Liver (tissue), 9 donors: ENCODE data around the gene DTYMK. TPM values are rescaled to one million over a fixed set of nuclear protein-coding genes. Genes with fewer than 3 reads are reported as not detected.

Source experiments
- DNase-seq: peaks from one replicate; pipeline ENCODE4 v3.0.0-alpha.2; 2017; ENCODE audit warnings: low spot score
- H3K27ac ChIP-seq, 2 donors: one replicate each; pipeline ENCODE4 v1.7.0; 2013; ENCODE audit warnings: inconsistent platforms in 2 of 2, low read length in 2 of 2, control low read depth in 1 of 2, low read depth in 1 of 2, mild to moderate bottlenecking in 1 of 2
- H3K27me3 ChIP-seq, 4 donors: one replicate each; pipeline versions ENCODE4 v1.6.1 to v1.7.0; 2013; ENCODE audit warnings: low read length in 3 of 4, inconsistent platforms in 1 of 4, mild to moderate bottlenecking in 1 of 4, moderate library complexity in 1 of 4; ENCODE audit not compliant: control insufficient read depth in 4 of 4, insufficient read depth in 4 of 4
- H3K36me3 ChIP-seq, 4 donors: one replicate each; pipeline versions ENCODE4 v1.6.1 to v1.7.0; 2013; ENCODE audit warnings: low read length in 3 of 4, mild to moderate bottlenecking in 3 of 4, low read depth in 1 of 4, moderate library complexity in 1 of 4; ENCODE audit not compliant: control insufficient read depth in 4 of 4, insufficient read depth in 3 of 4
- H3K4me1 ChIP-seq, 4 donors: one replicate each; pipeline versions ENCODE4 v1.6.1 to v1.7.0; 2013; ENCODE audit warnings: low read length in 3 of 4, mild to moderate bottlenecking in 3 of 4, moderate library complexity in 1 of 4; ENCODE audit not compliant: control insufficient read depth in 4 of 4, insufficient read depth in 4 of 4
- H3K4me3 ChIP-seq, 3 donors: one replicate each; pipeline versions ENCODE4 v1.6.1 to v1.7.0; 2013; ENCODE audit warnings: low read length in 3 of 3, control low read depth in 1 of 3, low read depth in 1 of 3, mild to moderate bottlenecking in 1 of 3
- H3K9ac ChIP-seq, 2 donors: one replicate each; pipeline ENCODE4 v1.7.0; 2013; ENCODE audit warnings: low read length in 2 of 2, mild to moderate bottlenecking in 2 of 2, moderate library complexity in 2 of 2, control low read depth in 1 of 2, low read depth in 1 of 2
- H3K9me3 ChIP-seq, 4 donors: one replicate each; pipeline versions ENCODE4 v1.6.1 to v1.7.0; 2013; ENCODE audit warnings: low read length in 3 of 4; ENCODE audit not compliant: control insufficient read depth in 4 of 4
- ATF3 ChIP-seq: IDR thresholded peaks from 2 replicates; pipeline ENCODE4 v1.6.1; 2016; ENCODE audit warnings: antibody characterized with exemption
- CTCF ChIP-seq: fragments of 150-350 bp; IDR thresholded peaks from 2 replicates; pipeline ENCODE4 v1.5.1; 2017; ENCODE audit warnings: improper control_type of control experiment, low read depth, low read length; ENCODE audit not compliant: missing input control
- EGR1 ChIP-seq, 2 donors: IDR thresholded peaks; 2 replicates each; pipeline ENCODE4 v1.6.1; 2016 to 2018; ENCODE audit warnings: antibody characterized with exemption in 2 of 2, low read depth in 2 of 2
- FOXA1 ChIP-seq: IDR thresholded peaks from 2 replicates; pipeline ENCODE4 v1.6.1; 2016; ENCODE audit warnings: antibody characterized with exemption
- FOXA2 ChIP-seq: IDR thresholded peaks from 2 replicates; pipeline ENCODE4 v1.6.1; 2016; ENCODE audit warnings: antibody characterized with exemption
- GABPA ChIP-seq, 2 donors: IDR thresholded peaks in 1 of 2; conservative IDR thresholded peaks in 1 of 2; 2 replicates each; pipeline ENCODE4 v1.6.1; 2016; ENCODE audit warnings: antibody characterized with exemption in 2 of 2, mild to moderate bottlenecking in 1 of 2, moderate library complexity in 1 of 2
- HNF4A ChIP-seq, 2 donors: conservative IDR thresholded peaks; 2 replicates each; pipeline ENCODE4 v1.6.1; 2016; ENCODE audit warnings: antibody characterized with exemption in 2 of 2, mild to moderate bottlenecking in 2 of 2
- HNF4G ChIP-seq: IDR thresholded peaks from 2 replicates; pipeline ENCODE4 v1.6.1; 2016; ENCODE audit warnings: antibody characterized with exemption
- JUND ChIP-seq, 2 donors: IDR thresholded peaks; 2 replicates each; pipeline ENCODE4 v1.6.1; 2016; ENCODE audit warnings: antibody characterized with exemption in 2 of 2
- MAX ChIP-seq: IDR thresholded peaks from 2 replicates; pipeline ENCODE4 v1.6.1; 2016; ENCODE audit warnings: antibody characterized with exemption
- NR2F2 ChIP-seq: IDR thresholded peaks from 2 replicates; pipeline ENCODE4 v1.6.1; 2016; ENCODE audit warnings: antibody characterized with exemption
- RAD21 ChIP-seq, 2 donors: IDR thresholded peaks; 2 replicates each; pipeline ENCODE4 v1.6.1; 2016; ENCODE audit warnings: antibody characterized with exemption in 2 of 2, mild to moderate bottlenecking in 2 of 2
- REST ChIP-seq: IDR thresholded peaks from 2 replicates; pipeline ENCODE4 v1.6.1; 2016; ENCODE audit warnings: antibody characterized with exemption, mild to moderate bottlenecking
- RXRA ChIP-seq, 2 donors: IDR thresholded peaks; 2 replicates each; pipeline ENCODE4 v1.6.1; 2017 to 2018; ENCODE audit warnings: antibody characterized with exemption in 2 of 2, mild to moderate bottlenecking in 1 of 2
- SP1 ChIP-seq: IDR thresholded peaks from 2 replicates; pipeline ENCODE4 v1.6.1; 2018; ENCODE audit warnings: antibody characterized with exemption, mild to moderate bottlenecking
- TAF1 ChIP-seq: conservative IDR thresholded peaks from 2 replicates; pipeline ENCODE4 v1.6.1; 2016; ENCODE audit warnings: antibody characterized with exemption, mild to moderate bottlenecking
- YY1 ChIP-seq: IDR thresholded peaks from 2 replicates; pipeline ENCODE4 v1.6.1; 2016; ENCODE audit warnings: antibody characterized with exemption, mild to moderate bottlenecking
- ZBTB33 ChIP-seq: IDR thresholded peaks from 2 replicates; pipeline ENCODE4 v1.6.1; 2016; ENCODE audit warnings: antibody characterized with exemption
- WGBS: extraction: QIAGEN DNeasy Blood & Tissue Kit; methylation state at CpG from one replicate; pipeline ENCODE4 v1.1.7; 2013; 5-methylcytosine and 5-hydroxymethylcytosine counted together
- polyA plus RNA-seq, 2 donors: library from polyadenylated mRNA; stranded (reverse) in 1 of 2; unstranded in 1 of 2; fragments of 200-250 nt in 1 of 2; fragments of >200 nt in 1 of 2; fragmentation: Nextera tagmentation in 1 of 2; extraction: Ambion mirVana in 1 of 2; gene quantifications; one replicate each; pipeline versions ENCODE4 v1.2.1 to v1.2.3, GENCODE V29; 2013 to 2015
- total RNA-seq, 2 donors: library from RNA; depleted of rRNA; stranded (reverse); fragments of >200 nt; gene quantifications; one replicate each; pipeline ENCODE4 v1.2.3, GENCODE V29; 2014
- donor health status: healthy.
- donor health status: healthy.
- donor health status: healthy.
- donor health status: healthy.
- donor health status: healthy.

Gene DTYMK
- total and polyA plus RNA-seq, 4 donors: 5.5 to 17.7 (median 14.5) TPM

GRCh38 chr2:241641631-241642030 lies 45.0 kb downstream of the DTYMK start:
- TF ChIP-seq JUND (IDR thresholded peaks at IDR 0.05): no peak
- no peak for TF ChIP-seq GABPA (IDR thresholded peaks at IDR 0.05 in 1 of 2, conservative IDR thresholded peaks at IDR 0.05 in 1 of 2)
- no peak for TF ChIP-seq TAF1
- no peak for TF ChIP-seq MAX
- no peak for TF ChIP-seq FOXA1
- no peak for TF ChIP-seq RXRA (IDR thresholded peaks at IDR 0.05)
- no peak for TF ChIP-seq NR2F2
- no peak for TF ChIP-seq ATF3
- no peak for TF ChIP-seq FOXA2
- no peak for TF ChIP-seq HNF4A (conservative IDR thresholded peaks at IDR 0.05)
- TF ChIP-seq CTCF: no peak
- TF ChIP-seq RAD21 (IDR thresholded peaks at IDR 0.05): no peak
- TF ChIP-seq ZBTB33: no peak
- TF ChIP-seq REST: no peak
- no peak for TF ChIP-seq EGR1 (IDR thresholded peaks at IDR 0.05; ENCODE audit: low read depth in 2 of 2)
- no peak for TF ChIP-seq HNF4G
- TF ChIP-seq YY1: no peak
- TF ChIP-seq SP1: no peak
- H3K36me3 ChIP-seq: peaks cover 0 to 4% (median 0%) of the 10 kb centered on the region in 4 donors
- no peak overlapping the region for H3K9ac ChIP-seq
- no peak overlapping the region for H3K4me3 ChIP-seq
- 39% methylated on average over 2 of the region's 2 CpGs for WGBS
- H3K9me3 ChIP-seq: peaks cover 0 to 2% (median 0%) of the 10 kb centered on the region in 4 donors
- H3K27ac ChIP-seq: no peak overlapping the region
- no peaks in the 10 kb centered on the region for H3K27me3 ChIP-seq
- peaks cover 3 to 21% (median 19%) of the 10 kb centered on the region in 4 donors for H3K4me1 ChIP-seq
- DNase-seq: no peak
